GM20431 (cell line): ENCODE data around the gene GPATCH3.
"Not testable (repeated sequence)": the region's sequence is repeated elsewhere in the genome, so short reads cannot be mapped to it uniquely, and the experiment has no call there.

ENCODE experiments used
- in situ Hi-C: fragments of 300-500 bp; cut with MseI, MboI; formaldehyde crosslinking; loops from one replicate; pipeline ENCODE4 v1.15.0; 2020; ENCODE audit warnings: low sequenced_read_pairs; ENCODE audit not compliant: unreplicated experiment

GPATCH3 gene

DNA sequence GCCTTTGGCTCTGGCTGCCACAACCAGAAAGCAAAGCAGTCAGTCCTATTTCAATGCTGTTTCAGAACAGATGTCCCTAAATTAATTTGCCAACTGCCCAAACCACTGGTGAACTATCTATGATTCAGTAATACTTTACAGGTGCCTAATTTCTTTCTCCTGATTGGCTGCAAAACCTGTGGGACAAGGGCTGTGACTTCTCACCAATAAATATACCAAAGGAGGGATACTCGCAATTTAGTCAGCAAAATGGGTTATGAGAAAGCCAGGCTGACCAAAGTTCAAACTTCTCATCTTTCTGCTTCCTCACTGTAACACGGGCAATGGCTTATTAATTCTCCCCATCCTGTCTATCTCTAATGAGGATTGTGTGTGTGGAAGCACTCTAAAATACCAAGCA, 22.9 kb downstream of the GPATCH3 start:
- in situ Hi-C loops: no loop called here

GRCh38 chr1:26874896-26875295, 25.4 kb downstream of the GPATCH3 start:
- in situ Hi-C loops: no loop called here

DNA sequence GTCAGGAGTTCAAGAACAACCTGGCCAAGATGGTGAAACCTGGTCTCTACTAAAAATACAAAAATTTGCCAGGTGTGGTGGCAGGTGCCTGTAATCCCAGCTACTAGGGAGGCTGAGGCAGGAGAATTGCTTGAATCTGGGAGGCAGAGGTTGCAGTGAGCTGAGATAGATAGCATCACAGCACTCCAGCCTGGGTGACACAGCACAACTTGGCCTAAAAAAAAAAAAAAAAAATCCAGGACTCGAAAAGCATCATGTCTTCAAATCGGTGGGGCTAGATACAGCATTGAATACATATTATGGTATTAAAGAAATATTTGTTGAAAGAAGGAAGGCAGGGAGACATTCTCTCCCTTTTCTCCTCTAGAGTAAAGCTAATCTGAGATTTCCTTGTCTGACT, 27.2 kb downstream of the GPATCH3 start:
- in situ Hi-C loops: not testable (repeated sequence)

DNA sequence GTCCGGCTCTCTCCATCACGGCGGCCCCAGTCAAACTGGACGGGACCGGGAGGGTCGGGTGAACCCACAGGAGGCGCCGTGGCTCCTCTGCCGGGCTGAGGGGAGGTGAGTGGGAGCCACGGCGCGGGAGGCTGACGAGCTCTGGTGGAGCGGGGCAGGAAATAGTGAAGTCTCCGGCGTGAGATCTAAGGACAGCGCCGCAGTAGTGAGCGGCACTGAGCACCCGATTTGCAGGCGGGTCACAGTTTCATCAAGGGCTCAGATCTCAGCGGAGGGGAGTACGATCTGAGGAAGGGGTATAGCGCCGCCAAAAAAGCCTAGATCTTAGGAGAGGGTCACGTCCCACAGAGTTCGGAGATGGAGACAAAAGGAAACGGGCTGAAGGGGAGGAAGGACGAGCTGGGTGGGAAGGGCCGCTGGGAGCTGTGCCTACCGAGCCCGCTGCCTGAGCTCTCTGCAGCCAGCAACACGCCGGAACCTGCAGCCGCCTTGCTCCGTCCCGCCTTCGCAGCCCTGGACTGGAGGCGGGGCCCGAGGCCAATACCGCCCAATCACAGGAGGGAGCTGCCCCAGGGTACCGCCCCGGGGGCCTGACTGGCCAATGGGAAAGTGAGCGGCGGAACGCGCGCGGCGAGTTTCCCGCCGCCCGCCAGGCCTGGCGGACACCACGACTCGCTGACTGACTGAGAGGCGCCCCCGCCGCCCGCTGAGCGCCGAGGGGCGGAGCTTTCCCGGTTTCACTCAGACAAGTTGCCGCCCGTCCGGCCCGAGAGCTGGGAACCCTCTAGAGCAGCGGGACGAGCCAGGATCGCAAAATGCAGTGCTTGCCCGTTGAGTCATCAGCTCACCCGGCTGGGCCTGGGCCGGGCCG, 35.4 kb downstream of the GPATCH3 start:
- in situ Hi-C loops: no loop called here

DNA sequence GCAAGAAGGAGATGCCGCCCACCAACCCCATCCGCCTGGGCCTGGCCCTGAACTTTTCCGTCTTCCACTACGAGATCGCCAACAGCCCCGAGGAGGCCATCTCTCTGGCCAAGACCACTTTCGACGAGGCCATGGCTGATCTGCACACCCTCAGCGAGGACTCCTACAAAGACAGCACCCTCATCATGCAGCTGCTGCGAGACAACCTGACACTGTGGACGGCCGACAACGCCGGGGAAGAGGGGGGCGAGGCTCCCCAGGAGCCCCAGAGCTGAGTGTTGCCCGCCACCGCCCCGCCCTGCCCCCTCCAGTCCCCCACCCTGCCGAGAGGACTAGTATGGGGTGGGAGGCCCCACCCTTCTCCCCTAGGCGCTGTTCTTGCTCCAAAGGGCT, 36.6 kb downstream of the GPATCH3 start:
- in situ Hi-C loops: no loop called here

DNA sequence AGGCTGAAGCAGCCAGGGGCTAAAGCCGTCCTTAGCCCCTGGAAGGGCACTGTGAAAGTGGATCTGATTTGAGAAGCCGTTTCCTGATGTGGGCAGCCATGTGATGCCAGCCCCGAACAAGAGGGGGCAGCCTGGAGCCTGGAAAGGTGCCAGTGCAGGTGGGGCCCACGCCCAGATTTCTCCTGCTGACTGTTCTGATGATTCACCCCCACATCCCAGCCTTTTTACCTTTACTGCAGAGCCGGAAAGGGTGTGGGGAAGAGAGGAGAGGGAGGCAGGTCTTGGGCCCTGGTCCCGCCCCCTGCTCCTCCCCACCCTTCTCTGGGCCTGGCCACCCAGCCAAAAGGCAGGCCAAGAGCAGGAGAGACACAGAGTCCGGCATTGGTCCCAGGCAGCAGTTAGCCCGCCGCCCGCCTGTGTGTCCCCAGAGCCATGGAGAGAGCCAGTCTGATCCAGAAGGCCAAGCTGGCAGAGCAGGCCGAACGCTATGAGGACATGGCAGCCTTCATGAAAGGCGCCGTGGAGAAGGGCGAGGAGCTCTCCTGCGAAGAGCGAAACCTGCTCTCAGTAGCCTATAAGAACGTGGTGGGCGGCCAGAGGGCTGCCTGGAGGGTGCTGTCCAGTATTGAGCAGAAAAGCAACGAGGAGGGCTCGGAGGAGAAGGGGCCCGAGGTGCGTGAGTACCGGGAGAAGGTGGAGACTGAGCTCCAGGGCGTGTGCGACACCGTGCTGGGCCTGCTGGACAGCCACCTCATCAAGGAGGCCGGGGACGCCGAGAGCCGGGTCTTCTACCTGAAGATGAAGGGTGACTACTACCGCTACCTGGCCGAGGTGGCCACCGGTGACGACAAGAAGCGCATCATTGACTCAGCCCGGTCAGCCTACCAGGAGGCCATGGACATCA, 37.2 kb downstream of the GPATCH3 start, which contains the start of gene SFN:
Gene SFN, plus strand, starts transcription at position 369 of the 904 bp plus-strand sequence. Its CDS starts 64 bp downstream, at position 433.
- in situ Hi-C loops: no loop called here

DNA sequence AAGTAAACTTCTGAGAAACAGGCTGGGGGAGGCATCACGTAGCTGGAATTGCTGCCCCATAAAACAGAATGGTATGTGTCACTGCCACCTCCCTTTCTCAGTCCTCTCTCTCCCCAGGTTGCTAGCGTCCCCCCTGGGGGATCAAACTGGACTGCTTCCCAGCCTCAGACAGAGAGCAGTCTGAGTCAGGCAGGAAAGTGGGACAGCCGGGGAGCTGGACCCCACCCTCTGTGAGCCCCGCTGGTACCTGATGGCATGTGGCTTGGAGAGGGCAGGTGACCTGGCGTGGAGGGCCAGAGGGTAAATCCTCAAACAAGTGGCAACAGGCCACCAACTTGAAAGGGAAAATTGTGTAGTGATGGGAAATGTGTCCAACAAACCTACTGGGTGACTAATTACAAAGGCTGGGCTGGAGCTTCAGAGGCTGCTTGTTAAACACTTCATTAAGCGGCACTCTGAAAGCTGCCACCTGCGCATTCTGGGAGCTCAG, 38.3 kb downstream of the GPATCH3 start:
- in situ Hi-C loops: no loop called here

DNA sequence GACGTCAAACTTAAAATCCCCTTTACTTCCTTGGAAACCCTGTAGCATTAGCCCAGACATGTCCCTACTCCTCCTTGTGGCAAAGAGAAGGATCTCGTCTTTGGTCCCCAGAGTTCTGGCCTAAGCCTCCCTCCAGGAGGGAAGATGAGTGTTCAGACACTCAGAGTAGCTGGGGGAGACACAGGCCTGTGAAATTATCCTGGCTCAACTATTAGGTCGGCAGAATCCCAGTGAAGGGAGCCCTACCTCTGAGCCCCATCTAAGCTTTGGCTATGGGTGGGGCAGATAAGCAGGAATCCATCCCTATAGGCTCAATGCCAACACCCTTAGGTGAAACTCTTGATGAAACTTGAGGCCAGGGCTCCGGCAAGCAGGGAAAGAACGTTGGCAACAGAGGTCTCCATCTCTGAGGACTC, 39.0 kb downstream of the GPATCH3 start:
- in situ Hi-C loops: no loop called here

- in situ Hi-C loops: no loop called here
Measured at GRCh38 chr1:26858891-26859640, 41.2 kb downstream of the GPATCH3 start.

GRCh38 chr1:26858160-26858559, 42.1 kb downstream of the GPATCH3 start:
- in situ Hi-C loops: no loop called here

GRCh38 chr1:26857473-26858060, 42.7 kb downstream of the GPATCH3 start:
- in situ Hi-C loops: no loop called here

DNA sequence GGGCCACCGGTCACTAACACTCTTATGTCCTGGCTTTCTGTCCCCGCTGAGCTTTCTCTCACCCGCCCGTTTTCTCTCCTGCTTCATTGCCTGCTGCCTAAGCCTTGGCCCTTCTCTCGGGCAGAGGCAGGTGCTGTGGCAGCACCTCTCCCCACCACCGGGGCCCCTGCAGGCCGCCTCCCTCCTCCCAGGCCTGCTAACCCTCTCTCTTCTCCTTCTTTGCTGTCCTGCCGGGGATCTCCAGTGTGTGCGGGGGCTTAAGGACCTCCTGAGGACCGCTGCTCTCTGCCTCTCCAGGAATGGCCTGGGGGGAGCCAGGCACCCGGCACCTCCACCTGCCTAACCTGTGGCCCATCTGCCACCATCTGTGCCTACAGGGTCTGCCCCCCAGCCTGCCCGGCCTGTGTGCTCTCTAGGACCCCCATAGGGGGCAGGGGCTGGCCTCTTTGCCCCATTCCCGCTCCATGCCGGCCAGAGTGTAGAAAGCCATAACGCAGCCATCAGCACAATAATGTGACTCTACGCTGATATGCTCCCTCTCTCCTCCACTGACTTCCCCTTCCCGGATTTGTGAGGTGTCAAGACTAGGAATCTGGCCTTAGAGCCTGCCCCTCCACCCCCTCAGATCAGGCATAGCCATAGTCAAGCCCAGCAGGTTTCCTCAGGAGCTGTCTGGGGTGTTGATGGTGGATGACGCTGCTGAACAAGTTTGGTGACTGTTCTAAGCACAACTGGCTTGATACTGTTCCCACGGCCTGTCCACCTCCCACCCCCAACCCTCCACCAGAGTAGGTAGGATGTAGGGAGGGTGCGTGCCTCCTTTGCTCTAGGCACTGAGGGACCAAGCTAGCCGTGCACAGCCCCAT, 43.4 kb downstream of the GPATCH3 start:
- in situ Hi-C loops: no loop called here

DNA sequence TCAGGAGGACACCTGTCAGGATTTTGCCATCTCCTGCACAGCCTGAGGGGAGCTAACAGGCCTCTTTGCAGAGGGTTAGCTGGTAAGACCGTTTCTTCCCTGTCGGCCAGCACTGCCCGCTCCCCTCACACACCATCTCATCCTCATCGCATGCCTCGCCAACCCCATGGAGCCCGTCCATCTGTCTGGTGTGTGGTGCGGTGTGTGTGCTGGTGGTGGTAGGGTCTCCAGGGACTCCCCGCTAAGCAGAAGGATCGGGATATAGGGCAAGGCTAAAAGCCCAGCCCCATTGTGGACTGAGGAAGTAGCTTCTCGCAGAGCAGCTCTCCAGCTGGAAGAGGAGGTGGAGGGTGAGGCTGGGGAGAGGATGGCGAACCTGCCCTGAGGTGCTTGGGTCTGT, 44.1 kb downstream of the GPATCH3 start:
- in situ Hi-C loops: no loop called here

- in situ Hi-C loops: no loop called here
Measured at GRCh38 chr1:26855636-26856035, 44.6 kb downstream of the GPATCH3 start.

GRCh38 chr1:26854906-26855305, 45.4 kb downstream of the GPATCH3 start:
- in situ Hi-C loops: no loop called here

- in situ Hi-C loops: no loop called here
Measured at GRCh38 chr1:26853600-26853999, 46.7 kb downstream of the GPATCH3 start.

DNA sequence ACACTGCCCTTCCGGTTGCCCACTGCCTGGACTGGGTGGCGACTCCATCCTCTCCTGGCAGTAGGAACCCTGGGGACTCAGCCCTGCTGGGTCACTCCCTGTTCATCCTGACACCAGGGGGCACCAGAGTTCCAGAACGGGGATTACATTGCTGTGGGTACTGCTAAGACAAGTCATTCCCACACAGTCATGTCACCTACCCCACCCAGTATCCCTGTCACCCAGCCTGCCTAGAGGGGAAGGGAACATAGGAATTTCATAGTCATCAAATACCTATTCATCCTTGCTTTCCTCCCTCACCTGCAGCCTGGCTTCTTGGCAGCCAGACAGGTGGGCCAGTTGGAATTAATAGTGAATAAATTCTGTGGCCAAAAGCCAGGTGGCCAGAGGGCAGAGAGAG, 47.1 kb downstream of the GPATCH3 start:
- in situ Hi-C loops: no loop called here

DNA sequence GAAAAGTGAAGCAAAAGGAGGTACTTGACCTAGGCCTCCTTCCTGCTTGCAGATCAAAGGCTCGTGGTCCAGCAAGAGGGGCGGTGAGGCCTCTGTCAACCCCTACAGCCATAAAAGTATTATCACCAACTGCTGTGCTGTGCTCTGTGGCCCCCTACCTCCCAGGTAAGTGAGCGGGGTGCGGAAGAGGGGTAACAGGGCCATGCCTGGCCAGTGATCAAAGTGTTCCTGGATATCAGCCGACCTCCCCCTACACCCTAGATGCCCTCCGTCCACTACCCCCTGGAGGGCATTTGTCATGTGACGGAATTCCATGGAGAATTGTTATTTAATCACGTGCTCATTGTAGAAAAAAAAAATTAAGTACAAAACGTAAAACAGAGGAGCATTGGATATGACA, 47.6 kb downstream of the GPATCH3 start:
- in situ Hi-C loops: no loop called here
